ENCODE results near the gene CNNM3. TPM values are rescaled to one million over a fixed set of nuclear protein-coding genes. Genes with fewer than 3 reads are reported as not detected.

The CNNM3 gene
- total RNA-seq, 1 experiment from 2014 or later, result 62.5 TPM

DNA sequence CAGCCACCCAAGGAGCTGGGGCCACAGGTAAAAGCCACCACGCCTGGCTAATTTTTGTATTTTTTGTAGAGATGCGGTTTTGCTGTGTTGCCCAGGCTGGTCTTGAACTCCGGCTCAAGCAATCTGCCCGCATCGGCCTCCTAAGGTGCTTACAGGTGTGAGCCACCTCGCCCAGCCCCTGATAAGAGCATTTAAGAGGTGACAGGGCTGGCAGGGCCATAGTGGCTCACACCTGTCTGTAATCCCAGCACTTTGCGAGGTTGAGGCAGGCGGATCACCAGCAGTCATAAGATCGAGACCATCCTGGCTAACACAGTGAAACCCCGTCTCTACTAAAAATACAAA lies 9.0 kb upstream of the CNNM3 start:
- H3K4me3 ChIP-seq (ENCODE audit: low read depth, low read length), result no peak overlapping the region
- ChIA-PET CTCF (no interaction called here), POLR2A (no interaction called here)
- Mint-ChIP-seq H3K36me3 (ENCODE audit: insufficient read depth, unreplicated experiment) (peaks cover 12% of the 10 kb centered on the region), H3K9me3 (ENCODE audit: unreplicated experiment) (no peaks in the 10 kb centered on the region), H3K4me3 (ENCODE audit: unreplicated experiment) (no peak overlapping the region), H3K4me1 (ENCODE audit: low read depth, unreplicated experiment) (peaks cover 6% of the 10 kb centered on the region), H3K27ac (ENCODE audit: unreplicated experiment) (no peak overlapping the region), H3K27me3 (ENCODE audit: insufficient read depth, unreplicated experiment) (no peaks in the 10 kb centered on the region)
- no peaks in the 10 kb centered on the region for H3K9me3 ChIP-seq
- H3K36me3 ChIP-seq (ENCODE audit: control insufficient read depth, insufficient read depth, low read length), result peaks cover 3% of the 10 kb centered on the region; the same call in 1 of the 2 replicates
- TF ChIP-seq, protein P1, sequence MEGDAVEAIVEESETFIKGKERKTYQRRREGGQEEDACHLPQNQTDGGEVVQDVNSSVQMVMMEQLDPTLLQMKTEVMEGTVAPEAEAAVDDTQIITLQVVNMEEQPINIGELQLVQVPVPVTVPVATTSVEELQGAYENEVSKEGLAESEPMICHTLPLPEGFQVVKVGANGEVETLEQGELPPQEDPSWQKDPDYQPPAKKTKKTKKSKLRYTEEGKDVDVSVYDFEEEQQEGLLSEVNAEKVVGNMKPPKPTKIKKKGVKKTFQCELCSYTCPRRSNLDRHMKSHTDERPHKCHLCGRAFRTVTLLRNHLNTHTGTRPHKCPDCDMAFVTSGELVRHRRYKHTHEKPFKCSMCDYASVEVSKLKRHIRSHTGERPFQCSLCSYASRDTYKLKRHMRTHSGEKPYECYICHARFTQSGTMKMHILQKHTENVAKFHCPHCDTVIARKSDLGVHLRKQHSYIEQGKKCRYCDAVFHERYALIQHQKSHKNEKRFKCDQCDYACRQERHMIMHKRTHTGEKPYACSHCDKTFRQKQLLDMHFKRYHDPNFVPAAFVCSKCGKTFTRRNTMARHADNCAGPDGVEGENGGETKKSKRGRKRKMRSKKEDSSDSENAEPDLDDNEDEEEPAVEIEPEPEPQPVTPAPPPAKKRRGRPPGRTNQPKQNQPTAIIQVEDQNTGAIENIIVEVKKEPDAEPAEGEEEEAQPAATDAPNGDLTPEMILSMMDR (IDR thresholded peaks at IDR 0.05; ENCODE audit: insufficient read depth in 1 of 2, low read depth in 1 of 2, low read length in 1 of 2, severe bottlenecking in 1 of 2, unreplicated experiment in 1 of 2), result no peak
- H3K4me1 ChIP-seq, result no peaks in the 10 kb centered on the region
- DNase-seq, result no peak
- intact Hi-C loops (cut with micrococcal nuclease; ENCODE audit: unreplicated experiment), result no loop called here
- H3K27me3 ChIP-seq (replicated peaks; ENCODE audit: control insufficient read depth, insufficient read depth, low read length), result no peaks in the 10 kb centered on the region
- BruUV-seq (replicated peaks), result no TSS peak

DNA sequence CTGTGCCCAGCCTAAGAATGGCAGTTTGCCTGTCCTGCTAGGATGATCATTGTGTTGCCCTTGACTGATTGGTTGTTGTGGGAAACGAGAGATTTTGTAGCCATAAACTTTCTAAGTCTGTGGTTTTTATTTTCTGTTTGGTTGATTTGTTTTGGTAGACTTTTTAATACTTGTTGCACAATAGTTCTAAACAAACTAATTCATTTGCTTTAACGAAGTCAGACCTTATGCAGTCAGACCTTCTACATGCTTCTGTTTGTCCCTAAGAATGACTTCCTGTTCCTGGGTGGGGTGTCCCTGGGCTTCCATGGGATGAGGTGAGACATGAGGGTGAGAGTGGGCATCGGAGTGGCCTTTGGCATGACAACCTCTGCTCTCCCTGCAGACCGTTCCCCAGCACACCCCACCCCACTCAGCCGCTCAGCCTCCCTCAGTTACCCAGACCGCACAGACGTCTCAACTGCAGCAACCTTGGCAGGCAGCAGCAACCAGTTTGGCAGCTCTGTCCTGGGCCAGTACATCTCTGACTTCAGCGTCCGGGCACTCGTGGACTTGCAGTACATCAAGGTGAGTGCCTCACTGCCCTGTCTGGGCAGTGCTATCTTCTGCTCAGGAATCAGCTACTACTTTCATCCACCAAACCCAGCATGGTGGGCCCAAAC lies 7.8 kb upstream of the CNNM3 start:
- Histone ChIP-seq H3K4me1 (no peaks in the 10 kb centered on the region), H3K4me3 (ENCODE audit: low read depth, low read length) (no peak overlapping the region), H3K9me3 (no peaks in the 10 kb centered on the region), H3K36me3 (ENCODE audit: control insufficient read depth, insufficient read depth, low read length) (peaks cover 6% of the 10 kb centered on the region), H3K27me3 (replicated peaks; ENCODE audit: control insufficient read depth, insufficient read depth, low read length) (no peaks in the 10 kb centered on the region)
- no peak for DNase-seq
- TF ChIP-seq, protein P1 (IDR thresholded peaks at IDR 0.05; ENCODE audit: insufficient read depth in 1 of 2, low read depth in 1 of 2, low read length in 1 of 2, severe bottlenecking in 1 of 2, unreplicated experiment in 1 of 2), result no peak
- no TSS peak for BruUV-seq (replicated peaks)
- Mint-ChIP-seq H3K9me3 (ENCODE audit: unreplicated experiment) (no peaks in the 10 kb centered on the region), H3K27ac (ENCODE audit: unreplicated experiment) (no peak overlapping the region), H3K27me3 (ENCODE audit: insufficient read depth, unreplicated experiment) (no peaks in the 10 kb centered on the region), H3K36me3 (ENCODE audit: insufficient read depth, unreplicated experiment) (peaks cover 12% of the 10 kb centered on the region), H3K4me1 (ENCODE audit: low read depth, unreplicated experiment) (peaks cover 14% of the 10 kb centered on the region), H3K4me3 (ENCODE audit: unreplicated experiment) (no peak overlapping the region)
- ChIA-PET POLR2A (no interaction called here), CTCF (no interaction called here)
- intact Hi-C loops (cut with micrococcal nuclease; ENCODE audit: unreplicated experiment), result no loop called here

DNA sequence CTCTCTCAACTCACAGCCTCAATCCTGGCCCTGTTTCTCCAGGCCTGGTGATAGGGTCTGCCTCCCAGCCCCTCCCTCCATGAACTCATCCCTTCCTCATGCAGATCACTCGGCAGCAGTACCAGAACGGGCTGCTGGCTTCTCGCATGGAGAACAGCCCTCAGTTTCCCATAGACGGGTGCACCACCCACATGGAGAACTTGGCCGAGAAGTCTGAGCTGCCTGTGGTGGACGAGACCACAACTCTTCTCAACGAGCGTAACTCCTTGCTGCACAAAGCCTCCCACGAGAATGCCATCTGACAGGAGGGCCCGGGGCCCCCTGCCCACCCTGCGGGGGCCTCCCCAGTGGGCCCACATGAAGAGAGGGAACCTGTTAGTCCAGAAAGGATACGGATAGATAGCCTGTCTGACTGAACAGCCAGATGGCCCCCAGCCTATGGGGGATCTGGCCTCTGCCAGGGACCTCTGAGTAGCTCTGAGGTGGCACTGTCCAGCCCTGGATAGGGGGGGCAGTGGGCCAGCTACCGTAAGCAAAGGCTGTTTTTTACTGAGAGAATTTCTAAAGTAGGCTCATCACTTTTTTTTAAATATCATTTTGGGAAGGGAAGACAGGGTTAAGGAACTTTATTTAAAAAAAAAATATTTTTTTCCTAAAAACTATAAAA lies 6.7 kb upstream of the CNNM3 start:
- TF ChIP-seq, protein P1 (IDR thresholded peaks at IDR 0.05; ENCODE audit: insufficient read depth in 1 of 2, low read depth in 1 of 2, low read length in 1 of 2, severe bottlenecking in 1 of 2, unreplicated experiment in 1 of 2), result no peak
- Mint-ChIP-seq H3K4me1 (ENCODE audit: low read depth, unreplicated experiment) (peaks cover 14% of the 10 kb centered on the region), H3K9me3 (ENCODE audit: unreplicated experiment) (no peaks in the 10 kb centered on the region), H3K36me3 (ENCODE audit: insufficient read depth, unreplicated experiment) (peaks cover 12% of the 10 kb centered on the region), H3K27ac (ENCODE audit: unreplicated experiment) (no peak overlapping the region), H3K4me3 (ENCODE audit: unreplicated experiment) (no peak overlapping the region), H3K27me3 (ENCODE audit: insufficient read depth, unreplicated experiment) (no peaks in the 10 kb centered on the region)
- Histone ChIP-seq H3K27me3 (replicated peaks; ENCODE audit: control insufficient read depth, insufficient read depth, low read length) (no peaks in the 10 kb centered on the region), H3K9me3 (no peaks in the 10 kb centered on the region), H3K36me3 (ENCODE audit: control insufficient read depth, insufficient read depth, low read length) (peaks cover 6% of the 10 kb centered on the region), H3K4me3 (ENCODE audit: low read depth, low read length) (no peak overlapping the region), H3K4me1 (no peaks in the 10 kb centered on the region)
- DNase-seq, result no peak
- POLR2A ChIA-PET, result no interaction called here
- CTCF ChIA-PET, result no interaction called here
- BruUV-seq (replicated peaks), result no TSS peak
- intact Hi-C loops (cut with micrococcal nuclease; ENCODE audit: unreplicated experiment), result no loop called here
